Hindlimb muscle (tissue), 1 donor: Measurements from ENCODE around the gene WHRN. TPM values are rescaled to one million over a fixed set of nuclear protein-coding genes. Genes with fewer than 3 reads are reported as not detected.

ENCODE experiments used
- DNase-seq: peaks from one replicate; pipeline ENCODE4 v3.0.0-alpha.2; 2013
- polyA plus RNA-seq: library from polyadenylated mRNA; unstranded; fragments of 120-200 nt; gene quantifications from one replicate; pipeline ENCODE4 v1.2.1, GENCODE V29; 2013; ENCODE audit not compliant: insufficient read length

The WHRN gene
- polyA plus RNA-seq, 1 donor: 2.1 TPM

DNA sequence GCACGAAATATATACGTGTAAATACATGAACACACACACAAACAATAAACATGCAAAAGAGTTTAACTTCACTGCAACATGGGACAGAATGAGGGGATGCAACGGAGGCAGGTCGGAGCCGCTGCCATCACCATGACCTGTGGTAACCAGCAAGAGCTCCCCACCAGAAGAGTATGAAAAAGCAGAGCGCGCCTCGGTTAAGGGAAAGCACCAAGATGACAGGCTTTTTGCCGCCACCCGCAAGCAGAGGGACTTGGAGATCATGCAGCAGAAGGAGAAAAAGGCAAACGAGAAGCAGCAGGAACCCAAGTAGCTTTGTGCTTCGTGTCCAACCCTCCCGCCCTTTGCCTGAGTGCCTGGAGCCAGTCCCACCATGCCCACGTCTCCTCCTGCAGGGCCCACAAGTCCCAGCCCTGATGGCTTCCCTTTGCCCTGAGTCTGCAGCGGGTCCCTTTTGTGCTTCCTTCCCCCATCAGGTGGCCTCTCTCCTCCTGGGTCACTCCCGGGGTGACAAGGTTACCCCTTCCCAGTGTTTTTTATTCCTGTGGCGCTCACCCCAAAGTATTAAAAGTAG is 13.8 kb downstream of the WHRN start:
- no peak for DNase-seq

DNA sequence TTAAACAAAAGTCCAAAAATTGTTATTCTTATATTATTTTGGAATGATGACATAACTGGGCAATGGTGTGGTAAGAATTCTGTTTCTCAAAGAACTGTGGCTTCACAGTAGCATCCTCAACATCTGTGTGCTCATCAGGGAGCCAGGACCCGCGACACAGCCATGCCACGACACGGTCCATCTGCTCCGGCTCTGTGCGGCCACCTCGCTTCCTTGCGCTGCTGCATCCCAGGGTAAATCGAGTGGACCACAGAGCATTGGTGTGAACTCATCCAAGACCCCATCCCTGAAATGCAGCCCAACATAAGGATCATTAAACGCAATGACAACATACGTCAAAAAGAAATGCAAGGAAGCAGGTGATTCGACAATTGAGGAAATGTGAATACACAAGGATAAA is 15.3 kb downstream of the WHRN start:
- no peak for DNase-seq

DNA sequence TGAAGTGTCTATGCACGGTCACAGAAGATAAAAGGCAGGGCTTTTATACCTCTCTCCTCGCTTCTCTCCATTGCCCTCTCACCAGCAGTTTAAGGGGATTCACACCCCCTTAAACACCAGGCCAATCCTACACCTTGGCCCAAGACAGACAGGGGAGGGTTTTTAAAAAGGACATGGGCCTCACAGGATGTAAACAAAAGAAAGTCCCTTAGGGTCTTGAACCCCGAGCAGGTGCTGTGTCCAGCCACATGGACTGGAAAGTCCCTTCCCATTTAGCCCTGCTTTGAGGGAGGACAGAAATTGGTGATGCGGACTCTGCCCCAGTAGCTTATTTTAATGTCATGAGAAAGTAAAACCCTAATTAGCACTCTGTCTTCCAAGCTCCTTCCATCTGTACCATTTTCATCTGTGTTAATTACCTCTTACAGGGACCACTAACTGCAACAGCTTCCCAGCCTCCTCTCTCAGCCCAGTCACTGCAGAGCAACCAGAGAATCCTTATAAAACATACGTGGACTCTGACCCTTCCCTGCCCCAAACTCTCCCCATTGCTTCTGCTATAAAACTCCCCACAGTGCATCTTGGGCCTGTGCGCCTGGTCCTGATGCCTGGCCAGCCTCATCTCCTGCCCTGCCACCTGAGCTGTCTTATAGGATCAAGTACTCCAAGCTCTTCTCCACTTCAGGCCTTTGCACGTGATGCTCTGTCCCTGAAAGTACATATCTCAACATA is 16.7 kb downstream of the WHRN start:
- no peak for DNase-seq

DNA sequence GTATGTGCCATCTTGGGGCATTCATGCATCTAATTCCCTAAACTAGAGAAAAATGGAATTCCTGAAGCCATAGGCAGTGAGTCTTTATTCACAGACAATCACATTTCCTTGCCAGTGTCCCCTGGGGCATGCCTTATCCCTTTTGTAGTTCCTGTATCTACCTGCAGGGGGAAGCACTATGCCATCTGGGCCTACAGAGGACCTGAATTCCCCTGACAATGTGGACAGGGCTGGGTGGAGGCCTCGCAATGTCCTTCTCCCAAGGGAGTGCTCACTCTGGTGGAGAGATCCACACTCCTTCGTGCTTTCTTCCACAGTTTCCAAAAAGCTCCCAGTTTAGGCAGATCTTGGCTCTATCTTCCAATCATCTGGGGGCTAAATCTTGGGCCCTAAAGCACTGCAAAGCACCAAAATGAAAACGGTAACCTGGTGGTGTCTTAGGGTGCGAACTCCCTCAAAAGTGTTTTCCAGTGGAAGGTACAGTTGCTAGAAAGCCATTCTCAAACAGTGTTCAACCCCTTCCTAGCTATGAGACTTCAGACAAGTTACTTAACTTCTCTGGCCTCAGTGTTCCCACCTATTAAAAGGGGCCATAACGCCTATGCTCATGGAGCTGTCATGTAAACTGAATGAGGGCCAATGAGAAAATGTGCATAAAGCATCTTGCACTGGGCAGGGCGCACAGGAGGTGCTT is 17.5 kb downstream of the WHRN start:
- no peak for DNase-seq

DNA sequence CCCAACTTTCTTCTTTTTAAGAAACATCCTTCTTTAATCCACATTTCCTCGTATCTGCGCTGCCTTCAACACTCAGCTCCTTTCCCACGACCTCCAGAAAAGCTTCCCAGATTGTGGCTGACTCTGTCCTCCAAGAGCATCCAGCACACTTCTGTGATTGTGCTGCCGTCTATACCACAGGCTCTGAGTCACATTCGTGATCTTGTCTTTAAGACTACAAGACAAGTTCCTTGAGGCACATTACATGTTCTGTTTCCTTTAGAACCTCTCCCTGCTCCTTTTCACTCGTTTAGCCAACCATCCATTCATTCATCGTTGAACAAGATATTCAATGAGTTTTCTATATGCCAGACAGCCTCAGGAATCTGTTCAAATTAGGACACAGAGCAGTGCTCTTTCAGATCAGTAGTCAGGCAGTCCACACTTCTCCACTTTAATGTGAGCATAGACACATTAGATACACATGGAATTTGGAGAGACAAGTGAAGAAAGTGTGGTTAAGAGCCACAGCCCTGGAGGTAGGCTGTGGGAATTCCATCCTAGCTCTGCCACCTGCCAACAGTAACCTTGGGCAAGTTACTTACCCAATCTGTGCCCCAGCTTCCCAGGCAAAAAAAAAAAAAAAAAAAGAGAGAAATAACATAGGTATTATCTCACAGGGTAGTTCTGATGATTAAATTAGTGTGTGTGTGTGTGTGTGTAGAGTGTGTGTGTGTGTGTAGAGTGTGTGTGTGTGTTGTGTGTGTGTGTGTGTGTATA is 18.9 kb downstream of the WHRN start:
- no peak for DNase-seq

DNA sequence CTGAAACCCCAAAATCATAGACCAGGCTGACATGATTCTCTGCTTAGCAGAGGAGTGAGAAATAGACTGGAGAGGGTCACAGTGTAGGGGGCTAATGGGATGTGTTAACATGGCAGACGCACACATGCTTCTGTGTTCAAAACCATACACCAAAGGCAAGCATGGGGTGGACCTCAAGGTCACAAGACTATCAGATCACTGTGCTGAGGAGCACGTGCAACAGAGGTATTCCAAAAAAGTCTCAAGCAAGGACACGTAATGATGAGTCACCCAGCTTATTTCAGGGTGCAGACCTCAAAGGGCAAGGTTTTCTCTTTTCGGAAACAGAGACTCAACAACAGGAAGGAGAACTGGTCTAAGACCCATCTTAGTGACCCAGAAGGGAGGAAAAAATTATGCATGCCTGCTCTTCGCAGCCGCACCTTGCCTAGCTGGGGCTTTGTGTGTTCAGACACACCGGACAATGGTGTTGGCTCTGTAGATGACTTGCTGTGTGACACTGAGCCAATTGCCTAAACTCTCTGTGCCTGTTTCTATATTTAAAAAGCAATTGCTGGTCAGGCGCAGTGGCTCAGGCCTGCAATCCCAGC is 20.3 kb downstream of the WHRN start:
- DNase-seq: no peak

DNA sequence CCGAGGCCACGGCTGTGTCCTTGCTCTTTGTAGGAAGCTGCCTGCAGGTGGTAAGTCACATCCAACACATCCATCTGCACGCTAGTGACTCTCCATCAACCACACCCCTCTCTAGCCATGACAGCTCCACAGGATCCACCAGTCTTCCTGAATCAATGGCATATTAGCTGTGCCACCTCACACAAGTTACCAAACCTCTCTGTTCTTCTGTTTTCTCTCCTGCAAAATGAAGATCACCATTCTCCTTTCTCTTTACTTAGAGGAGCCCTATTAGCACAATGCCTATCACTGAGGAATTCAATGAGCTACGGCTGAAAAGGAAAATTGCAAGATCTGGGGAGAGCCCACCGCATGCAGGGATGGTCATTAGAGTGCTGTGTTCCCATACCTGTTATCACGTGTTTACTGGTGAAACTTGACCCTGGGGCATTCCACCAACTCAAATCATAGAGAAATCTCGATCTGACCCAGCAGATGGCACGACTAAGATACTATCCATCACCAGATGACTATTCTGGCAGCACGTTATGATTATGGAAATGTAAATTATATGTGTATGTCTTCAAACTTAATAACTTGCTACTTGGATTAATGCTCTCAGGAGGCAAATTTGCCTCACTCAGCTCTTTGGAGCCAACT is 20.9 kb downstream of the WHRN start:
- no peak for DNase-seq

DNA sequence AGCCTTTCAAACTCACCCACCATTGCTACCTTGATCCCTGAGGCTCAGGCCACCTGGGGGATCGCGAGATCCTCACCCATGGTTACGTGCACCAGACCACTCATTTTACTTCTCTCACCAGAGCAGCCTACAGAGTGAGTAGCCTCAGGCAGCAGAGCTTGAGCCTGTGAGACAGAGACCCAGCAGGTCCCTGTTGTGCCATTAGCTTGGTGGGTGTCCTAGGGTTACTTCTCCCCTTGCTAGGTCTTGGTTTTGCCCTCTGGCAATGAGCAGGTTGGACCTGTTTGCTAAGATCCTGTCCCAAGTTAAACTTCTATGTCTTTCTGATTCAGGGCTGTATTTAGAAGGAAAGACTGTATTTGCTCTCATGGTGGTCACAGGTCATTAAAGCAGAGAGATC is 21.8 kb downstream of the WHRN start:
- no peak for DNase-seq

DNA sequence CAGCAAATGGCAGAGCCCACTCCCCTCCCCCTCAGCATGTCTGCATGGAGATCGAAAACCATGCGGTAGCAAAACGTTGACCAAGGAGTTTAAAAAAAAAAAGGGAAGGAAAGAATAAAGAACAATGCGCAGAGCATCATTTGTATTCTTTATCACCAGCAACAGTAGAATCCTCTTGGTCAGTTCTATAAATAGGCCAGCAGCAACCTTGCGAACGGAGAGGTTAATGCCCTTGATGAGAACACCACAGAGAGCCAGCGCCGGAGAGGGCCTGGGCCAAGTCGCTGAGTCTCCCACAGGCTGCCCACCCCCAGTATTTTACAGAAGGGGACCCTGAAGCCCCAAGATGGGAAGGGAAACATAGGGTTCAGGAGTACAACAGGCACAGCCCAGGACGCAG is 22.7 kb downstream of the WHRN start:
- no peak for DNase-seq

DNA sequence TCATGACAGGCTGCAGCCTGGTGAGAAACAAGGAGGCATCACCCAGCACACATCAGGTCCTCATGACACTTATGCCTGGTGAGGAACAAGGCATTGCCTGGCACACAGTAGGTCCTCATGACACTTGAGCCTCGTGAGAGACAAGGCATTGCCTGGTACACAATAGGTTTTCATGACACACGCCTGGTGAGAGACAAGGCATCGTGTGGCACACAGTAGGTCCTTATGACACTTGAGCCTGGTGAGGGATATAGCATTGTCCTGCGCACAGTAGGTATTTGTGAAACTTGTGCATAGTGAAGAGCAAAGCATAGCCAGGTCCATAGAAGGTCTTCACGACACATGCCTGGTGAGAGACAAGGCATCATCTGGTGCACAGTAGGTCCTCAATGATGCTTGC is 23.5 kb downstream of the WHRN start:
- no peak for DNase-seq

DNA sequence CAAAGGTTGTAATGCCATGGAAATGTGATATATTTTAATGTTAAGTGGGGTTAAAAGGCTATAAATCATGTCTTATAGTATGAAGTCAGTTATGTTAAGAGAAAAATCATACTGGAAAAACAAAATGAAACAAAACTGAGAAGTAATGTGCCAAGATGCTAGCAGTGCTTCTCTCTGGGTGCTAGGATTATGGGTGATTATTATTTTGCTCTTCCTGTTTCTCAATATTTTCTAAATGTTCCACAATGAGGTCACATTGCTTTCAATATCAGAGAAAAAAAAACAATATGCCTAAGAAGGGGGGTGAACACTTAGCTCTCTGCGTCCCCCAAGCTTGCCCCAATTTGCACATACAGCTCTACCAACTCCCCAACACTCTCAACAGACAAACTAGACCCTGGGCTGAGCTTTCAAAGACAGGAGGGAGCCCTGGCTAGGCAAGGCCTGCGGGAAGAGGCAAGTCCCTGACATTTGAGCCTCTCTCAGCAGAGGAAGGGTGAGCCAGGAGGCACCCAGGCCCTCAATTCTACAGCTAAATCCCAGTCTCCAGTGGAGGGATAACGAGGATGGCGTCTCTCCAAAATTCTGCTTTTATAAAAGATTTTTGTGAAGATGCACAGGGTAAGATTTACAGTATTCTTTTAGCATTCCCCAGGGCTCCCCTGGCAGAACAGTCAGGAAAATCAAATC is 24.4 kb downstream of the WHRN start:
- DNase-seq: no peak

DNA sequence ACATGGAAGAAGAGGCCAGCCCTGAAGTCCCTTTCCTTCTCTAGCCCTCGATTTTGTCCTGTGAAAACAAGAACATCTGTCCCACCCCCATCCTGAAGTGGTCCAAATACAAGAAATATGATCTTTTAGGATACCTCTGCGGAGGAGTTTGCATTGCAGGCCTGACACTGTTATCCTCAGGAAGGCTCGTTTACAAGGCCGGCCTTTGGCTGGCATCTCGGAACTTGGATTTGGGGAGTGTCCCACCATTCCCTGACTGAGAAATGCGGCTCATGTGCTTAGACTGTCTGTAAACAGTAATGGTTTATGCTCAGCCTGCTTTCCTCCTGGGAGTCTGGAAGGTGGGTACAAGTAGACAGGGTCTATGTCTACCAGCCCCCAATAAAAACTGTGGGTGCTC is 26.4 kb downstream of the WHRN start:
- peak; percentile 34 for DNase-seq

DNA sequence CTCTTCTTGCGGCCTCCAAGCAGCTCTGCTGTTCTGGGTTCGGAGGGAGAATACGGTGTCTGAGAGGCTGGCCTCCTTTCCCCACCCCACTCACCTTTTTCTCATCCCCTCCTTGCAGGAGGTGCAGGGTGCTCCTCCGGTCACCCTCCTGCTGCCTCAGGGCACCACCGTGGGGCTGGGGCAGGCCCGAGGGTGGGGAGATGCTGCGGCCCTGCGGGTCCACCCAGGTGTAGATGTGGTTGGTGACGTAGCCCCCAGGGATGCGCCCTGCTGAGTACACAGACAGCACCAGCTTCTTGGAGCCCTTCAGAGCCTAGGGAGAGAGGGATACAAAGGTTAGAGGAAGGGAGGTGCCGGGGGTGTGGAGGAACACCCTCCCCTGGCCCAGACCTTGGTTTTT is 26.8 kb downstream of the WHRN start:
- no peak for DNase-seq

DNA sequence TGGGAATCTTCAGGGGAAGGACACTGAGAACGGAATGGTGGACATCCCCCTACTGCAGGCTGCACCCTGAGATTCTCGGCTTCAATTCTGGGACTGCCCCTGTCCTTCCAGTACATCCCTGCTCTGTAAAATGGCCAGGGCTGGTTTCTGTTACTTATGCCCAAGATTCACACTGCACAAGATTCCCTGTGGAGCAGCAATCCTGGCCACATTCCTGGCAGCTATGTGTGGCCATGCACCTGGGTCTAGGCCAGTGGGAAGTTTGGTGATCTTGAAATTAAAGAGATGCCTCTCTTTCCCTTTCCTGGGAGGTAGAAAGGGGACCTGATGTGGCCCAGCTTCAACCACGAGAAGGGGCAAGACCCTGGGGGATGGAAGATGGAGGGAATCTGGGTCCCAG is 27.6 kb downstream of the WHRN start:
- no peak for DNase-seq

DNA sequence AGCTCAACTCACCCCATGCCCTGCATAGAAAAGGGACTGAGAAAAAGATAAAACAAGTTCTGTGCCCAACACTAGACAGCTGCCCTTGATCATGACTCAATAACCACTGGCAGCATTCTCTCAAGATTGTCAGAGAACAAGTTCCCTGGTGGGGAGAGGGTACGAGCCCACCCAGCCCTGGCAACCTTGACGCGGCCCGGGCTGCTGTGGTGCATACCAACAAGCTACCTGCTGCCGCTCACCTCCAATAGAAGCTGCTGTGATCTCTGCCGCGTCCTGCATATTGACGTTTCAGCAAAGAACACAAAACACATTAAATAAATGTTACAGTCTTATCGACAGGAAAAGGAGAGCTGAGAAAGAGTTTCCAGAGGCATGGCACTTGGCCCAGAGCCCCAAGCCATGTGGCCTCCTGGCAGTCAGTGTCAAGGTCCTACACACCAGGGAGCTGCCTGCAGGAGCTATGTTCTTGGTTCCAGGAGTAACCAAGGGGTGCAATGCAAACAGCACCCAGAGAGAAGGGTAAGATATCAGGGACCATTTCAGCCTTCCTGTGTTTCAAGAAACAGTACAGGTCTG is 28.3 kb downstream of the WHRN start:
- no peak for DNase-seq

DNA sequence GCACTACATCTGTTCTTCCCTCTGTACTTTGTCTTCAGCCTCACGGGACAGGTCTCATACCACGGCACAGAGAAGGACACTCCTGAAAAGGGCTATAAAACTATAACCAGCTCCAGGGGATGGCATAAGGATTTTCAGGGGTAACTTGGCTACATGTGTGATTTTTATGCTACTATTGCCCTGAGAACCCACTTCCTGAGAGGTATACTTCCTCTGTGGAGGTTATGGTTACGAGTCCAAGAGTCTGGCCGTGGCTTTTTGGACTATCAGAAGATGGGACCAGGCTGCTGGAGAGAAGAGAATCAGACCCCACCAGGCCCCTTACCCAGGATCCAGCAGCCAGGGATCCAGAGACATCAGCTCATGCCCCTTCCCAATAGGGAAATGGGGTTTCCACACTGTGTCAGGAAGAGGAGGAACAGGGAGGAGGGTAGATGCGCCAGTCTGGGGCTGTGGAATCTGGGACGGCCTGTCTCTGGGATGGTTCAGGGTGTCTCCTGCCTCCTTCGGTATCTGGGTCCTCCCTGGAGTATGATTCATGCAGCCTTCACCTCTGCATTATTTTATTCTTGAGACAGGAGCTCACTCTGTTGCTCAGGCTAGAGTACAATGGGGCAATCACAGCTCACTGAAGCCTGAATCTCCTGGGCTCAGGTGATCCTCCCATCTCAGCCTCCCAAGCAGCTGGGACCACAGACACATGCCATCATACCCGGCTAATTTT is 29.7 kb downstream of the WHRN start:
- no peak for DNase-seq

DNA sequence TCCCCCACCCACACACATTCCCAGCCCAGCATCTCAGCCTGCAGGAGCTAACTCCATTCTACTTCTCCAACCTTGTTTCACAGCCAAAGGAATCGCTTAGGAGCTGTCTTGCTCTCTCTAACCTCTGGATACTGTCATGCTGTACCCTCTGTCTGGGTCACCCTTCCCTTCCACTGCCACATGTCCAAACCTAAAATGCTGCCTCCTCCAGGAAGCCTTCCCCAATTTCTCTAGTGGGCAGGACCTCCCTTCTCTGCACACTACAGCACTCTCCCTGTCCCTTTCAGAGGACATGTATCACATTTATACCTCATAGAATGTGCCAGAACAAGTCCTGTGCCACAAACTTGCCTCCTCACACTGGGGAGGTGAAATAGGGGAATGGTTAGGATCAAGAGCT is 30.8 kb downstream of the WHRN start:
- no peak for DNase-seq

DNA sequence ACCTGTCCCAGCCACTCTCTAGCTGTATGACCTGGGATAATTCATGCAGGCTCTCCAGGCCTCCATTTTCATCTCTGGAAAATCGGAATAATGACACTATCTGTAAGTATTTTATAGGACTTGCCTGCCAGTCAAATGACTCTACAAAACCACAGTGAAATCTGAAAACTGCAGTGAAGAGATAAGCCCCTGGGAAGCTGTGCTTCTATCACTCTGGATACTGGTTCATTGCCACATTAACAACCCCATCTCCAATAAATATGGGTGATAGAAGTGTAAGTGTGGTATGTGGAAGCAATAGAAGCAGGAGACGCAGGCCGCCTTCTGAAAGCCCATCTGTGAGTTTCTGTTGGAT is 31.8 kb downstream of the WHRN start:
- DNase-seq: no peak

DNA sequence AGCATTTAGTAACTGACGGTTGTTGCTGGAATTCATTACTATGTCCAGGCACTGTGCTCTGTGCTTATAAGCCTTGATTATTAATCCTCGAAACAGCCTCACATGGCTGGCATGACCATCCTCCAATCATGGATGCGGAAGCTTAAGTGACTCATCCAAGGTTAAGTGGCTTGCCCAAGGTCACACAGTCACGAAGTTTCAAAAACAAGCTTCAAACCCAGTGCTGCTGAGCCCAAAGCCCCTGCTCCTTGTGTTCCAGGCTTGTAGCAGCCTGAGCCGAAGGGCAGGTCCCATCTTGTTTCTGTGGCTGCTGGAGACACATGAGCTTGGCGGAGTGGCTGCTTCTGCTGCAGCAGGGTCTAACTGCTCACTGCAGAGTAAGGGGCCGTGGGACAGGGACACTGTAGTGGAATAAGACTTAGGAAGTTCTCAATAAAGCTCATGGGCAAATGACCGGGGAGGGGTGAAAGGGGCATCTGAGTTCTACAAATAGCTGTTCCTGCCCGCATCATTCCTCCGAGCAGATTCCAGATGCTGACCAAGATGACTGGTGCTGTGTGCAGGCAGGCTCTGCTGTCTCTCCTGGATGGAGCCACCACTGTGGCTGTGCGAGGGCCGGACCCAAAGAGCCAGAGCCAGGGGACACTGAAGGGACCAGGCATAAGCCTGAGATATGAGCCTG is 32.4 kb downstream of the WHRN start:
- no peak for DNase-seq

DNA sequence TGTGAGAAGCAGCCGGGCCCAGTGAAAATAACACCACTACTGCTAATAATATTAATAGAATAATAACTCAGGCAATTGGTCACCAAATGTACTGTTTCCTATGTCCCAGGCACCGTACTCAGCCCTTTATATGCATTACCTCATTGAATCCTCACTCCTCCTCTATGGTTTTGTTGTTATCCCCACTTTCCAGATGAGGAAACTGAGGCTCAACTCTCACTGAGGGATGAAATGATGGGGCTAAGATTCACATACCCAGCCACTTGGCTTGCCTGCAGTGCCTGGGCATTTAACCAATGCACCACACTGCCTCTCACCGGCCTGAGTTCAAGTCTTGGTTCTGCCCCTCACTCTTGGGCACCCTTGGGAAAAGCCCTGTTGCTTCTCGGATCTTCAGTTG is 34.1 kb downstream of the WHRN start:
- DNase-seq: no peak
